Urinary bladder (tissue), 4 donors: ENCODE results near the gene TMEM92. TPM values are rescaled to one million over a fixed set of nuclear protein-coding genes. Genes with fewer than 3 reads are reported as not detected.
"Not testable (repeated sequence)": the region's sequence is repeated elsewhere in the genome, so short reads cannot be mapped to it uniquely, and the experiment has no call there.

ENCODE experiments used
- DNase-seq: peaks from one replicate; pipeline ENCODE4 v3.0.0-alpha.2; 2015; ENCODE audit errors: extremely low spot score
- H3K27ac ChIP-seq: one replicate; pipeline ENCODE4 v1.5.1; 2013; ENCODE audit warnings: low read depth, mild to moderate bottlenecking, moderate library complexity
- H3K36me3 ChIP-seq: one replicate; pipeline ENCODE4 v1.6.1; 2013; ENCODE audit warnings: mild to moderate bottlenecking, moderate library complexity; ENCODE audit not compliant: insufficient read depth
- H3K4me1 ChIP-seq: one replicate; pipeline ENCODE4 v1.6.1; 2013; ENCODE audit warnings: mild to moderate bottlenecking, moderate library complexity; ENCODE audit not compliant: insufficient read depth
- H3K4me3 ChIP-seq: one replicate; pipeline ENCODE4 v1.5.1; 2013; ENCODE audit warnings: low read depth, low read length
- WGBS: extraction: QIAGEN DNeasy Blood & Tissue Kit; methylation state at CpG from one replicate; pipeline ENCODE4 v1.1.7; 2013; 5-methylcytosine and 5-hydroxymethylcytosine counted together
- polyA plus RNA-seq: library from polyadenylated mRNA; stranded (reverse); fragments of 200-250 nt; gene quantifications from one replicate; pipeline ENCODE4 v1.2.3, GENCODE V29; 2013
- total RNA-seq: library from RNA; depleted of rRNA; stranded (reverse); fragments of >200 nt; gene quantifications from one replicate; pipeline ENCODE4 v1.2.3, GENCODE V29; 2014
- donor health status: healthy with polysubstance abuse.
- donor health status: healthy.

TMEM92 gene
- total and polyA plus RNA-seq, 2 donors = 1.0 to 2.5 TPM

DNA sequence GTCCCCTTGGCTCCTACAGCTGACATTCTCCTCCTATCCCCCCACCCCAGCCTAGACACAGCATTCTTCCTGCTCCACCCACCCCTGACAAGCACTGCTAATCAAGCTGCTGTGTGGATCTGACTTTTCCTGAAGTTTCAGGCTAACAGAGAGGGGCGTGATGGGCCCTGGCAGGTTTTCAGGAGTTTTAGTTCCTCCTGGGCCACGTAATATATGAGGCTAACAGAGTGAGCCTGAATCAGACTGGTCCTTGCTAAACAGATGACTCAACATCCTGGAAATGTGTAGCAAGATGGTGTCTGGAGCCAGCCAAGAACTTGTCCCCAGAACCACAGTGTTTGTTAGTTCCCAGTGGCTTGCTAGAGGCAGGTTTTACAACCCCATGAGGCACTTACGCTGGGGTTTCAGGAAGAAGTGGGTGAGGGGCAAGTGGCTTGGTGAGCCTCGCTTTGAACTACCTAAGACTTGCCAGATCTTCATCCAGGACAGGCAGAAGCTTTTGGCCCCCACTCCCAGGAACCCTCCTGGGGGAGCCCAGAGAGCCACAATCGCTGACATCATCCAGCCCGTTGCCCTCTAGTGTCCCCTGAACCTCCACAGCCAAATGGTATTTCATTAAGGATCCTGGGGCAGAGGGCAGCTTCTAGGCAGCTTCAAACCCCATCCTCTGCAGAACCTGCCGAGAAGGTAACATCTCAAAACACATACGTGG is 15.9 kb downstream of the TMEM92 start:
- no peak overlapping the region for H3K4me3 ChIP-seq
- H3K36me3 ChIP-seq = no peaks in the 10 kb centered on the region
- no peak for DNase-seq
- 26% methylated on average over 8 of the region's 8 CpGs for WGBS
- peak overlapping the region; percentile 74 for H3K27ac ChIP-seq
- H3K4me1 ChIP-seq = no peaks in the 10 kb centered on the region

DNA sequence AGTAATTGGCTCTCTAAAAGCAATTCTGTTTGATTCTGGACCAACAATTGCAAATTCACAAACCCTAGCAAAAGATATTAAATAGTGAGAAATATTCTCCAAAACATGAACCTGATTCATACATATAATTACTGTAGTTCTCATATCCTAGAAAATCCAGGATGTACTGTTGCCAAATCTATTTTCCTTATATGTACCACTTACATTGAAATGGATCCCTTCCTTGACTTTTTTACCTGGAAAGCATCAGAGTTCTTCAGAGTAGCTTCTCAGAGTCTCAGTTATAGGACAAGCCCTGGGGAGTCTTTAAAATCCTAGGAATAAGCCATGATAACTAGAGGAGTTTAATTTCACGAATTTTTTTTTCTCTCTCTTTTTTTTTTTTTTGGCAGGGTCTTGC is 16.7 kb downstream of the TMEM92 start:
- 31% methylated on average over 1 of the region's 1 CpG for WGBS
- no peak for DNase-seq
- Histone ChIP-seq H3K4me3 (no peak overlapping the region), H3K4me1 (no peaks in the 10 kb centered on the region), H3K36me3 (no peaks in the 10 kb centered on the region), H3K27ac (peak overlapping the region; percentile 66)

DNA sequence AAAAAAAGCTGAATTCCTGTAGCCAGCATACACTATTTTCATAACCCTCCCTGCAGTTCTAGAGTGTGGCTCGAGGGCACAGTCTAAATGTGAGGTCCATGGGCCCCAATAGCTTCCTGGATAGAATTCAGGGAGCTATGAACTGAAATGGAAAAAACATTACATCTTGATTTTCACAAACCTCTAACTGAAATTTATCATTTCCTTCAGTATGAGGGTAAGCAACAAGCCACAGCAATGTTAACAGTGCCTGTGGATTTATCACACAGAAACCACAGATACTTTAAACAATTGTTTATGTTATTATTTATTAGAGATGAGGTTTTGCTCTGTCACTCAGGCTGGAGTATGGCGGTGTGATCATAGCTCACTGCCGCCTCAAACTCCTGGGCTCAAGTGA is 18.2 kb downstream of the TMEM92 start:
- Histone ChIP-seq H3K36me3 (no peaks in the 10 kb centered on the region), H3K4me3 (no peak overlapping the region), H3K4me1 (no peaks in the 10 kb centered on the region), H3K27ac (no peak overlapping the region)
- 84% methylated on average over 3 of the region's 3 CpGs for WGBS
- no peak for DNase-seq

GRCh38 chr17:50295021-50295420 is 20.8 kb downstream of the TMEM92 start:
- no peak overlapping the region for H3K27ac ChIP-seq

GRCh38 chr17:50297407-50297865 is 23.2 kb downstream of the TMEM92 start:
- WGBS = 21% methylated on average over 7 of the region's 7 CpGs
- H3K4me1 ChIP-seq = no peaks in the 10 kb centered on the region
- no peak overlapping the region for H3K27ac ChIP-seq
- no peak for DNase-seq
- H3K4me3 ChIP-seq = no peak overlapping the region
- no peaks in the 10 kb centered on the region for H3K36me3 ChIP-seq

More at GRCh38 chr17:50295021-50295420, 20.8 kb downstream of the TMEM92 start:
- Histone ChIP-seq H3K4me1 (no peaks in the 10 kb centered on the region), H3K4me3 (no peak overlapping the region), H3K36me3 (no peaks in the 10 kb centered on the region)
- WGBS = 81% methylated on average over 4 of the region's 4 CpGs
- no peak for DNase-seq

- 69% methylated on average over 11 of the region's 11 CpGs for WGBS
- Histone ChIP-seq H3K36me3 (no peaks in the 10 kb centered on the region), H3K4me1 (no peaks in the 10 kb centered on the region), H3K27ac (no peak overlapping the region), H3K4me3 (no peak overlapping the region)
- DNase-seq = no peak
Observed at GRCh38 chr17:50298018-50298417, 23.8 kb downstream of the TMEM92 start.

DNA sequence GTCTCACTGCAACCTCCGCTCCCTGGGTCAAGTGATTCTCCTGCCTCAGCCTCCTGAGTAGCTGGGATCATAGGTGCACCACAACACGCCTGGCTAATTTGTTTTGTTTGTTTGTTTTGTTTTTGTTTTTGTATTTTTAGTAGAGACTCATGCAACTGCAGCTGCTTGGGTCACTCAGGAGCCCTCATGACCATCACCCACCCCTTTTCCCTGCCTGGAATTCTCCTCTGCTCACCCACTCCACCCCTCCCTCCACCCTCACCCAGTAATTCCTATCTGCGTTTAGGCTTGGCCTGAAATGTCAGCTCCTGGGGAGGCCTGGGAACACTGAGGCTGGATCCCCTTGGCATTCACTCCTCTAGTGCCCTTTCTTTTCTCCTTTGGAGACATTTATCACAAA is 25.5 kb downstream of the TMEM92 start:
- Histone ChIP-seq H3K27ac (no peak overlapping the region), H3K36me3 (no peaks in the 10 kb centered on the region), H3K4me1 (no peaks in the 10 kb centered on the region), H3K4me3 (no peak overlapping the region)
- WGBS = 77% methylated on average over 3 of the region's 3 CpGs
- DNase-seq = no peak

- 74% methylated on average over 1 of the region's 1 CpG for WGBS
- not testable (repeated sequence) for H3K36me3 ChIP-seq, DNase-seq, H3K27ac ChIP-seq, H3K4me3 ChIP-seq, H3K4me1 ChIP-seq
Observed at GRCh38 chr17:50300824-50301223, 26.6 kb downstream of the TMEM92 start.

GRCh38 chr17:50301891-50302584 is 27.8 kb downstream of the TMEM92 start:
- no peak overlapping the region for H3K4me3 ChIP-seq
- H3K4me1 ChIP-seq = peaks cover 2% of the 10 kb centered on the region
- no peak overlapping the region for H3K27ac ChIP-seq
- H3K36me3 ChIP-seq = no peaks in the 10 kb centered on the region
- 80% methylated on average over 9 of the region's 9 CpGs for WGBS
- DNase-seq = no peak

- no peak for DNase-seq
- 94% methylated on average over 11 of the region's 11 CpGs for WGBS
Observed at GRCh38 chr17:50303051-50303450, 28.8 kb downstream of the TMEM92 start.

DNA sequence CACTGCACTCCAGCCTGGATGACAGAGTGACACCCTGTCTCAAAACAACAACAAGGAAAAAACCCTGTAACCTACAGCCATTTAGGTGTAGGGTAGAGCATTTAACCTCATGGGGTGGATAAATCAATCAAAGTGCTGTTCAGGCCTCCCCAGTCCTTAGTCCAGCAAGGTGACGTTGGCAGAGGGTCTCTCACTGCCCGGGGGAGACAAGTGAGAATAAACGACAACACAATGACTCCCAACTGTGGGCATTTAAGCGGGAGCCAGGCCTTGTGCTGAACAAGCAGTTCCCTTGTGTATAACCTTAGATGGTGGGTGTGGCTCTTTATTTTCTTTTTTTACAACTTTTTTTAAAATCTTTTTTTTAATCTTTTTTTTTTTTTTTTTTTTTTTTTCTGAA is 29.3 kb downstream of the TMEM92 start:
- Histone ChIP-seq H3K4me3 (no peak overlapping the region), H3K27ac (no peak overlapping the region), H3K4me1 (peaks cover 2% of the 10 kb centered on the region), H3K36me3 (no peaks in the 10 kb centered on the region)
- WGBS = 88% methylated on average over 4 of the region's 4 CpGs
- DNase-seq = no peak

More at GRCh38 chr17:50303051-50303450, 28.8 kb downstream of the TMEM92 start:
- no peak overlapping the region for H3K4me3 ChIP-seq
- H3K36me3 ChIP-seq = no peaks in the 10 kb centered on the region
- peaks cover 2% of the 10 kb centered on the region for H3K4me1 ChIP-seq
- H3K27ac ChIP-seq = no peak overlapping the region

DNA sequence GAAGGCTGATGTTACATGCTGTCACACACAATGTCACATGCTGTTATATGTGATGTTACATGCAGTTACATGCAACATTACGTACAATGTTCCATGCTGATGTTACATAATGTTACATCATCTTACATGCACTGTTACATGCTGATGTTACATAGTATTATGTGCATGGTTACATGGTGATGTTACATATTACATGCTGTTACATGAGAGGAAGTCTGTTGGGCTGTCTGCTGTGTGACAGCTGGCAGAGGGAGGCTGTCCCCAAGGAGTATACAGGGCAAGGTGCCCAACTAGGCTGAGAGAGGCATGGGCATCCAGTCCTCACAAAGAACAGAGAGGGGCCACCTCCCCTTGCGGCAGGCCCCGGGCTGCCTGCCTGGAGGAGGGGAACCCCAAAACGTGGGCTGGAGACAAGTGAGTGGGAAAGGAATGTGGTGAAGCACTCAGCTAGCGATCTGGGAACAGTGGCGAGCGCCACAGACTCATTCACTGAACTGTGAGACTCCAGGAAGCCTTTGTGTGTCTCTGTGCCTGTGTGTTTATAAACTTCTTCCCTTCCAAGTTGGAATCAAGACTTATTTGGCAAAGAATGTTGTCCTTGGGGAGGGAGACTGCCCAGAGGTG is 30.6 kb downstream of the TMEM92 start:
- Histone ChIP-seq H3K27ac (peak overlapping the region; percentile 71), H3K4me3 (no peak overlapping the region), H3K36me3 (no peaks in the 10 kb centered on the region), H3K4me1 (peaks cover 2% of the 10 kb centered on the region)
- DNase-seq = no peak
- 22% methylated on average over 7 of the region's 7 CpGs for WGBS

DNA sequence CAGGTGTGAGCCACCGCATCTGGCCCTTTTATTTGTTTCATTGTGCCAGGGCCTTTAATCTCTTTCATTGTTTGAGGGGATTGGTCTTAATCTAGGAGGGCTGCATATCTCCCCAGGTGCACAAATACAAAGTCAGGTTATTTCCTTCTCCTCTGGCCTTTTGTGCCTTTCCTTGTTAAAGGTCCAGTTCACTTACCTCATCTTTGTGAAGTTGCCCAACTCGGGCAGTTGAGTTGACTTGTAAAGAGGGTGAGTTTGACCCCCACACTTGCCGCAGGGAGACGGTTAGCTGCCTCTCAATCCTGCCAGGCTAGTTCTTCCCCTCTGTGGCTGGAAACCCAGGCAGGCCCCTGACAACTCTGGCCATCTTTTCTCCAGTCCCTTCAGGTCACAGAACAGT is 33.4 kb downstream of the TMEM92 start:
- peaks cover 2% of the 10 kb centered on the region for H3K4me1 ChIP-seq
- no peak overlapping the region for H3K4me3 ChIP-seq
- WGBS = 92% methylated on average over 4 of the region's 4 CpGs
- no peak overlapping the region for H3K27ac ChIP-seq
- DNase-seq = no peak
- no peaks in the 10 kb centered on the region for H3K36me3 ChIP-seq

GRCh38 chr17:50308666-50309065 is 34.4 kb downstream of the TMEM92 start:
- H3K36me3 ChIP-seq = no peaks in the 10 kb centered on the region
- H3K4me3 ChIP-seq = no peak overlapping the region
- 84% methylated on average over 4 of the region's 4 CpGs for WGBS
- no peak for DNase-seq
- H3K4me1 ChIP-seq = peaks cover 2% of the 10 kb centered on the region
- H3K27ac ChIP-seq = no peak overlapping the region
